Nephron (organoid): ENCODE results near the gene CEP43.
"Not testable (repeated sequence)": the region's sequence is repeated elsewhere in the genome, so short reads cannot be mapped to it uniquely, and the experiment has no call there.

Source experiments
- H3K27ac Mint-ChIP-seq, 3 experiments: 2 replicates each; pipeline ENCODE4 v1.8.0; 2020; ENCODE audit warnings: mixed read lengths in 3 of 3, mild to moderate bottlenecking in 2 of 3, moderate library complexity in 1 of 3
- H3K27me3 Mint-ChIP-seq: 2 replicates; pipeline ENCODE4 v1.8.0; 2021; ENCODE audit warnings: low read depth, mild to moderate bottlenecking, moderate library complexity, mixed read lengths
- H3K36me3 Mint-ChIP-seq: 2 replicates; pipeline ENCODE4 v1.8.0; 2020; ENCODE audit warnings: low read depth, mixed read lengths
- H3K4me1 Mint-ChIP-seq: 2 replicates; pipeline ENCODE4 v1.8.0; 2020; ENCODE audit warnings: mixed read lengths
- H3K4me3 Mint-ChIP-seq, 3 experiments: 2 replicates each; pipeline ENCODE4 v1.8.0; 2020; ENCODE audit warnings: mild to moderate bottlenecking in 3 of 3, mixed read lengths in 3 of 3, moderate library complexity in 2 of 3
- H3K9me3 Mint-ChIP-seq: 2 replicates; pipeline ENCODE4 v1.8.0; 2020; ENCODE audit warnings: mixed read lengths
- TF ChIP-seq, protein P1 (sequence below), 3 experiments: fragments of 200-600 bp; sonication (generic); IDR thresholded peaks; one replicate each; pipeline ENCODE4 v1.5.0; 2021; ENCODE audit warnings: antibody characterized with exemption in 3 of 3; ENCODE audit not compliant: unreplicated experiment in 3 of 3

The CEP43 gene

GRCh38 chr6:166999145-166999883, at the start of gene CEP43:
Gene CEP43 (plus strand): TSS chr6:166999397. CDS start chr6:166999413, 16 bp downstream.
- Mint-ChIP-seq H3K9me3 (no peaks in the 10 kb centered on the region), H3K4me3 (peak within 1 kb of the TSS; percentile 91 to 92 (median 91)), H3K27me3 (no peaks in the 10 kb centered on the region), H3K36me3 (peaks cover 16% of the 10 kb centered on the region), H3K27ac (peak within 1 kb of the TSS; percentile 67 to 86 (median 84)), H3K4me1 (peaks cover 23% of the 10 kb centered on the region)
- TF ChIP-seq, protein P1, sequence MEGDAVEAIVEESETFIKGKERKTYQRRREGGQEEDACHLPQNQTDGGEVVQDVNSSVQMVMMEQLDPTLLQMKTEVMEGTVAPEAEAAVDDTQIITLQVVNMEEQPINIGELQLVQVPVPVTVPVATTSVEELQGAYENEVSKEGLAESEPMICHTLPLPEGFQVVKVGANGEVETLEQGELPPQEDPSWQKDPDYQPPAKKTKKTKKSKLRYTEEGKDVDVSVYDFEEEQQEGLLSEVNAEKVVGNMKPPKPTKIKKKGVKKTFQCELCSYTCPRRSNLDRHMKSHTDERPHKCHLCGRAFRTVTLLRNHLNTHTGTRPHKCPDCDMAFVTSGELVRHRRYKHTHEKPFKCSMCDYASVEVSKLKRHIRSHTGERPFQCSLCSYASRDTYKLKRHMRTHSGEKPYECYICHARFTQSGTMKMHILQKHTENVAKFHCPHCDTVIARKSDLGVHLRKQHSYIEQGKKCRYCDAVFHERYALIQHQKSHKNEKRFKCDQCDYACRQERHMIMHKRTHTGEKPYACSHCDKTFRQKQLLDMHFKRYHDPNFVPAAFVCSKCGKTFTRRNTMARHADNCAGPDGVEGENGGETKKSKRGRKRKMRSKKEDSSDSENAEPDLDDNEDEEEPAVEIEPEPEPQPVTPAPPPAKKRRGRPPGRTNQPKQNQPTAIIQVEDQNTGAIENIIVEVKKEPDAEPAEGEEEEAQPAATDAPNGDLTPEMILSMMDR (IDR thresholded peaks at IDR 0.05; ENCODE audit: unreplicated experiment in 3 of 3): no peak

DNA sequence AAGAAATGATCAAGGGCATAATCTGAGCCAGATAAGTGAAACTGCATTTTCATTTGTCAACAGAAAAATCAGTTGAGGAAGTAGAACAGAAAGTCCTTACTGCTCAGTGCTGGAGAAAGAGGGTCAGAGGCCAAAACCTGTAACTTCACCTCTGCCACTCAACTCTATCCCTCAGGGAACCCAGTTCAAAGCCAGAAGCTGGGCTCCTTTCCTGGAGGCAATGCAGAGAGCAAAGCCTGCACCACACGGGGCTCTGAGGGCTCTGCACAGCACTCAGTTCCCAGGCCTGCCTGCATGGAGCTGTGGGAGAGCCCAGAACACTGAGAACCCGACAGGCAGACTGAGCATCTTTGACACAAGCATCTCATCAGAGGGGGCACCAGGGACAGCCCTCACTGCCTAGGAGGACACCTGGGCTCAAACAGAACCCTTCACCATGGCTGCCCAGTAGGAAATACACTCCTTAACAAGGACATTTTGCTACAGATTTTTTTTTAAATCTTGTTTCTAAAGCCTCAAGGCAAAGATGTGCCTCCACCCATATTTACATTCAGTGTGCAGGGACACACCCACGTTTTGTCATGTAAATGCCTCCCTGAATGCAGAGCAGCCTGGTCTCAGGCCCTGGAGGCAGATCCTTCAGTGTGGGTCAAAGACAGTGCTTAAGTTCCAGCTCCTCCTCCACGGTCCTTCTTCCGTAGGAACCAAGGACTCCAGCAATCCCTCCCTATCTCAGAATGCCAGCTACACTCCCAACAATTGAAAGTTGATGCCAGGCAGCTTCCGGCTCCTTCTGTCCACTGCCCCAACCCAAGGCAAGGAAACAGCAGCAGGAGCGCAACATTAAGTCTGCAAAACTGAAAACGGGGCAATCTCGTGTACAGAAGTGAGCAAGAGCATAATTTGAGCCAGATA, 49.4 kb upstream of the CEP43 start:
- Mint-ChIP-seq H3K9me3 (peaks cover 2% of the 10 kb centered on the region), H3K4me3 (no peak overlapping the region), H3K4me1 (peaks cover 11% of the 10 kb centered on the region), H3K27ac (no peak overlapping the region), H3K27me3 (no peaks in the 10 kb centered on the region), H3K36me3 (peaks cover 51% of the 10 kb centered on the region)
- TF ChIP-seq, protein P1 (IDR thresholded peaks at IDR 0.05; ENCODE audit: unreplicated experiment in 3 of 3): no peak

DNA sequence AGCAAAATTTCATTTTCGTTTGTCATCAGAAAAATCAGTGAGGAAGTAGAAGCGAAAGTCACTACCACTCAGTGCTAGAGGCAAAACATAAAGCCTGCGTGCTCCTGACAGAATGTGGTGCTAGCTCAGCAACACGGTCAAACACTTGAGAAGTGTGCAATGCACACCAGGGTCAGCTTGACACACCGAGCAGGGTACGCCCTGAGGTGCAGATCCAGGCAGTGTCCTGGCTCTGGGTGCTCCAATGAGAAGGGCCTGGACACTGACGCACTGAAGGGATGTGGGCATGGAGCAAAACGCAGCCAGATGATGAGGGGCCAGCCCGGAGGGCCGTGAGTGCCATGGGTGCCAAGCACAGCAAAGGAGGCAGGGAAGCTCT, 48.8 kb upstream of the CEP43 start:
- peaks cover 16% of the 10 kb centered on the region for H3K4me1 Mint-ChIP-seq
- H3K27ac Mint-ChIP-seq: no peak overlapping the region
- H3K27me3 Mint-ChIP-seq: no peaks in the 10 kb centered on the region
- peaks cover 49% of the 10 kb centered on the region for H3K36me3 Mint-ChIP-seq
- no peaks in the 10 kb centered on the region for H3K9me3 Mint-ChIP-seq
- TF ChIP-seq, protein P1 (IDR thresholded peaks at IDR 0.05; ENCODE audit: unreplicated experiment in 3 of 3): no peak
- no peak overlapping the region for H3K4me3 Mint-ChIP-seq

- H3K4me3 Mint-ChIP-seq: peak overlapping the region in 1 of 3 experiments; percentile 36
- TF ChIP-seq, protein P1 (IDR thresholded peaks at IDR 0.05; ENCODE audit: unreplicated experiment in 3 of 3): peak; percentile 51 to 60 (median 55)
- H3K4me1 Mint-ChIP-seq: peaks cover 17% of the 10 kb centered on the region
- peaks cover 45% of the 10 kb centered on the region for H3K36me3 Mint-ChIP-seq
- not testable (repeated sequence) for H3K27me3 Mint-ChIP-seq, H3K9me3 Mint-ChIP-seq, H3K27ac Mint-ChIP-seq
These were observed 48.1 kb upstream of the CEP43 start for GRCh38 chr6:166950892-166951669.

DNA sequence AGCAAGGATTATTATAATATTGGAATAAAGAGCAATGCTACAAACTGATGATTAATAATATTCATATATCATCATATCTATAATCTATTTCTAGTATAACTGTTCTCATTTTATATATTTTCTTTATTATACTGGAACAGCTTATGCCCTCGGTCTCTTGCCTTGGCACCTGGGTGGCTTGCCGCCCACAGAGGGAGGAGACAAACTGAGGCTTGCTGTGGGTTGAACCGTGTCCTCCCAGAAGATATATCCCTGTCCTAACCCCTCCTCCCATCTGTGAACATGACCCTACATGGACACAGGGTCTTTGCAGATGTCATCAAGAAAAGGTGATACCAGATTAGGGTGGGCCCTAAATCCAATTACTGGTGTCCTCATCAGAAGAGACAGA, 47.5 kb upstream of the CEP43 start:
- H3K36me3 Mint-ChIP-seq: peaks cover 39% of the 10 kb centered on the region
- no peaks in the 10 kb centered on the region for H3K27me3 Mint-ChIP-seq
- H3K4me1 Mint-ChIP-seq: peaks cover 17% of the 10 kb centered on the region
- peak overlapping the region in 1 of 3 experiments; percentile 53 for H3K4me3 Mint-ChIP-seq
- H3K27ac Mint-ChIP-seq: no peak overlapping the region
- no peaks in the 10 kb centered on the region for H3K9me3 Mint-ChIP-seq
- TF ChIP-seq, protein P1 (IDR thresholded peaks at IDR 0.05; ENCODE audit: unreplicated experiment in 3 of 3): no peak
